Stomach (tissue), 4 donors: ENCODE results near the gene ERN1.

Experiments
- CTCF ChIP-seq, 7 experiments: fragments of 450-650 bp in 4 of 7; fragments of 200-600 bp in 3 of 7; sonication (generic) in 3 of 7; IDR thresholded peaks; one replicate each; pipeline ENCODE4 v1.5.1; 2016 to 2019; ENCODE audit warnings: antibody characterized with exemption in 7 of 7, control low read depth in 2 of 7, mild to moderate bottlenecking in 1 of 7
- EP300 ChIP-seq: sonication (generic); formaldehyde crosslinking; IDR thresholded peaks from one replicate; pipeline ENCODE4 v1.6.1; 2017; ENCODE audit warnings: antibody characterized with exemption
- POLR2A ChIP-seq, 4 donors: fragments of 450-650 bp; IDR thresholded peaks; one replicate each; pipeline ENCODE4 v1.6.1; 2016; ENCODE audit warnings: antibody characterized with exemption in 4 of 4, control low read depth in 2 of 4, mild to moderate bottlenecking in 1 of 4, moderate library complexity in 1 of 4

GRCh38 chr17:64087252-64088005 is 42.5 kb downstream of the ERN1 start:
- no peak for TF ChIP-seq CTCF (IDR thresholded peaks at IDR 0.05)
- no peak for TF ChIP-seq POLR2A (IDR thresholded peaks at IDR 0.05)
- TF ChIP-seq EP300 = no peak
